GM19238 (cell line): ENCODE results near the gene VEZT.
"Not testable (repeated sequence)": the region's sequence is repeated elsewhere in the genome, so short reads cannot be mapped to it uniquely, and the experiment has no call there.

Experiments
- DNase-seq: peaks from one replicate; pipeline ENCODE4 v3.0.0; 2011; ENCODE audit warnings: low spot score; ENCODE audit not compliant: insufficient read length

VEZT gene

GRCh38 chr12:95217377-95218149, at the start of gene VEZT, which contains the start of gene FGD6:
Gene VEZT, plus strand, starts transcription at chr12:95217807. Its CDS starts 44 bp downstream, at chr12:95217851.
Gene FGD6, minus strand, starts transcription at chr12:95217467. Its CDS starts 227 bp downstream, at chr12:95217240.
- peak; percentile 90 for DNase-seq

DNA sequence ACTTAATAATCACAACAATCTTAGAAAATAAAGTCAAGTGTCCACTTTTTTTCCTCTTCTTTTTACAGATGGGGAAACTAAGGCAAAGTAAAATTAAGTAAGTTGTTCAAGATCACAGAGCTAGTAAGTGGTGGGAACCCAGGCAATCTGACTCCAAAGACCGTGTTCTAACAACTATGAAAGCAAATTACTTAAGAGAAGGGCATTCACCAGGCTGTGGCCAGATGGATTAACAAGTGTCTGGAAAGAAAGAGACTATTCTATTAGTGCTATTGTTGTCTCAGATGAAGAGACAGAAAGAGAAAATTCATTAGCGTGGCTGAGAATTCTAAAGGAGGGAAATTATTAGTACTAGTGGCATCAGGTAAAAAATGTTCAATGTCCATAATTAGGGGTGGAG, 48.9 kb upstream of the VEZT start:
- no peak for DNase-seq

DNA sequence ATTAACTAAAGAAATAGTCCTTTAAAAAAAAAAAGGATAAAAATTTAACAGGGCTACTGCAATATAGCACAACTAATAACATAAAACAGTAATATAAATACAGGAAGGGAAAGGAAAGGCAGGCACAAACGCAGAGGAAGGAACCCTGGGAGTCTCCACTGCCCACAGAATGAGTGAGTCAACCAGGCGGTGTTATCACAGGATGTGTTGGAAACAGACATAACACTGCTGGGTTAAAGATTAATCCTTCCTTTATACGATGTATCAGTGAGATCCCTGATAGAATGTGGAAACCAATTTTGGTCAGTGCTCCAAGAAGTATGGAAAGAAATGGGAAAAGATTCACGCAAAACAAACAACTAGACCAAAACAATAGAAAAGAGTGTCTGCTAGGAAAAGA, 48.2 kb upstream of the VEZT start:
- DNase-seq, result no peak

DNA sequence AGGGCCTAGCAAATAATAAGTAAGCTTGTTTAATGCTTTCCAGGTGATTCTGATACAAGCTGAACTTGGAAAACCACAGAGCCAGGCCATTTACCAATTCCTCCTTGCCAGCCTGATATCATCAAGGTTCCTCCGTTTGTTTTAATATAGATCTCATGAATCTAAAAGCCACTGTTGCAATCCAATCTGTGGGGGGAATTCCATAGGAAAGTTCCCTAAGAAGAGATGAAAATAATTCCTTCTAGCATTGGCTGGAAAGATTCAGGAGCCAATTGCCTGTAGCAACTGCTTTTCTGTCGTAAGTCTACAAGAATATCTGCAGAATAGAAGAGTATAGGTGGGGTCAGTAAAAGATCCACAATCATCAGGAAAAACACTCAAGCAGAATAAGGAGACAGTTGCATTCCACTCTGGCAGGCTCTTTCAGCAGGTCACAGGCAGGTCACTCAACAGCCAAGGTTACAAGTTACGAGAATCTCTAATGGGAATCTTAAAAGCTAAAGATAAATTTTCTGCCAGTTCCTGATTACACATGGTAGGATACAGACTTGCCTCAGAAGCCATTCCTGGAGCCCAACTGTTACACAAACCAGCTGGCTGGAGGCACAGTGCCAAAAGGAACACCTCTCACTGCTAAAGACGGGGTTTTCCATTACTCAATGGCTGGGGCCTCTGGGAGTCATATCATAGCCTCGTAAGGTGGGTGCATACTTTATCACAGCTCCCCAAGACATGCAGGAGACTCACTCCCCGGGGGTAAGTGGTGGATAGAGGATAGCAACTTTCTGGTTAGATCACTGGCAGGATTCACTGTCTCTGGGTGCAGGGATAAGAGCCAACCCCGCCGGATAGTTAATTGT, 44.0 kb upstream of the VEZT start:
- DNase-seq, result no peak

- no peak for DNase-seq
These were observed 40.3 kb upstream of the VEZT start for GRCh38 chr12:95177201-95177768.

DNA sequence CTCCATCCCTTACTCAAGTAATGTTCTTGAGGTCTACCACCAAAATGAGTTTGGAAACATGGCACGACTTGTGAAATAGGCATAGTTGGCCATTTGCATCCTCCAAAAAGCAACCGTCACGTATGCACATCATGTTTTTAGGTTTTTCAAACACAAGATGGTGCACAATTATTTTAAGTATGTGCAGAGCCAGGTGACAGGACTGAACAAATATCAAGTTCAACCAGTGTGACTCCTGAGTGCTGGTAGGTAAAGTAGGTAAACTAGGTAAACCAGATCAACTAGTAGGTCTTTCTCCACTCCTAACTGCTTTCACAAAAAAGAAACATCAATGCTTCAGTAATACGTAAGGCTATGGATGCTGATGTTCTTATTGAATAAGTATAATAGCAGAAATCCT, 39.5 kb upstream of the VEZT start:
- no peak for DNase-seq

DNA sequence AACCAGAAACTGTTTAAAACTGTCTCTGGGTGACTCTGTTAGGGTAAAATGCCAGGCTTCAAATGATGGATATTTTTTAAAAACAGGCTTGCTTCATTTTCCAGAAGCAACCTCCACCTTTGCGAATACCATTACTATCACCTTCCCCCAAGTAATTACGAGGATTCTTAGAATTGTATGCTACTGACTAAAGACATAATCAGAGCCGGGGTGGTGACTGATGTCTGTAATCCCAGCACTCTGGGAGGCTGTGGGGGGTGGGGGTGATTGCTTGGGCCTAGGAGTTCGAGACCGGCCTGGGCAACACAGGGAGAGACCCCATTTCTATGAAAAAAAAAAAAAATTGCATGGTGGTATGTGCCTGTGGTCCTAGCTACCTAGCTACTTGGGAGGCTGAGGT, 38.6 kb upstream of the VEZT start:
- no peak for DNase-seq

DNA sequence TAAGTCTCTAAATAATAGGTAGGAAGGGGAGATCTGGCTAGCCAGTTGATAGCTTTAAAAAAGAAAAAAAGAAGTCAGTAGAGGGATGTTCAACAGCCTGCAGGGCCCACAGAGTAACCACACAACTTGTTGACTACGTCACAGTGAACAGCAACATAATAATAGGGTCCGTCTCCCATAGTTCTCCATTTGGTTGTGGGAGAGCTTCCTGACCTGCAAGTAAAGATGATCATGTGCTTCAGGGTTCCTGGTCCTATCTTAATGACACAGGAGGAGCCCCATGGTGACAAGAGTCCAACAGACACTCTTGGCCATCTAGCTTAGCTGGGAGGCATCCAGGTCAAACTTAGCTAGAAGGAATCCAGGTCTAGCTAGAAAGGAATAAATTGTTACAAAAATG, 36.5 kb upstream of the VEZT start:
- no peak for DNase-seq

DNA sequence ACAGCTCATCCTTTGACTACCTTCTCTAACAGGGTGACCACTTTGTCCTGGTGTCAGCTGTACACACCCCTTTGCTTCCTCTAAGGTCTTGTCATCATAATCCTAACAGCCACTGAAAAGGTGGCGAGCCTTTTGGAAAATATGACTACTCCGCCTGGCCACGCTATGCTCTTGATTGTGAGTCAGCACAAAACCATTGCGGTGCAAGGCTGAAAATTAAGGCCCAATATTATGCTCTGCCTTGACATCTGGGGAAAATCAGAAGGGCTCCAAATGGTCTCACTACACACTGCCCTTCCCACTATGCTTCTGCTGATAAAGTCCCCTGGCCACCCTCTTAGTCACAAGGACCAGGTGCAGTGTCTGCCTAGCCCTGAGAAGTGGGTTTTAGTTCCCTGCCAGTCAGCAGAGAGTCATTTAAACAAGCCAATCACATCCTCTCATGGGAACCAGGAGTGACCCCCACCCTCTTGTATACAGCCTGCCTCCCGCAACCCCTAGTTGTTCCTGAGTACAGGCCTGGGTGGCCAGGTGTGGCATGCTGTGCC, 34.7 kb upstream of the VEZT start:
- DNase-seq, result no peak

GRCh38 chr12:95184121-95184520, 33.5 kb upstream of the VEZT start:
- DNase-seq, result no peak

DNA sequence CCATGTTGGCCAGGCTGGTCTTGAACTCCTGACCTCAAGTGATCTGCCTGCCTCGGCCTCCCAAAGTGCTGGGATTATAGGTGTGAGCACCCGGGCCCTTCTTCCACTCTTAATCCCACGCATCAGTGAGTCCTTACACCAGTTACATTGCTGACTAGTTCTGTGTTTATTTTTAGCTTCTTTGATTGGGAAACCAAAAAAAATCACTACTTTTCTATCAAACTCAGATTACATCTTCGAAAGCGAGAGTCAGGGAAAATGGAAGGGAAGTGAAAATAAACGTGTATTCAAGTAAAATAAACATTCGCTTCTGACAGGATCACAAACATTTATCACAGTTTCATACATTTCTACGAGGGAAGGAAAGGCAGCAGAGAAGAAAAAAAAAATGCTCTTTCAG, 32.5 kb upstream of the VEZT start:
- DNase-seq, result no peak

DNA sequence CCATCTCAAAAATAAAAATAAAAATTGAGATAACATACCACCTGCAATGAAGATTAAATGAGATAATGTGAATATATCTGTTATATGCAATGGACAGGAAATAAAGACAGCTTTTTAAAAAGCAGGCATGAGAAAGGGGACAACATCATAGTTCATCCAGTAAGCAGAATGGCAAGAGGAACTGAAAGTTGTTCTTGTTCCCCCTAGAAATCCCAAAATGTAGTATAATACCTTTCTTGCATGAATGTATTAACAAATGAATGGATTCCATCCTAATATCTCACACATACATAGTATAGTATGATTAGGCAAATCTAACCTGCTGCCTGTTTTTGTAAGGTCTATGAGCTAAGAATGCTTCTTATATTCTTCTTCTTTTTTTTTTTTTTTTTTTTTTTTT, 31.8 kb upstream of the VEZT start:
- no peak for DNase-seq

- no peak for DNase-seq
These were observed 29.7 kb upstream of the VEZT start for GRCh38 chr12:95187865-95188415.

DNA sequence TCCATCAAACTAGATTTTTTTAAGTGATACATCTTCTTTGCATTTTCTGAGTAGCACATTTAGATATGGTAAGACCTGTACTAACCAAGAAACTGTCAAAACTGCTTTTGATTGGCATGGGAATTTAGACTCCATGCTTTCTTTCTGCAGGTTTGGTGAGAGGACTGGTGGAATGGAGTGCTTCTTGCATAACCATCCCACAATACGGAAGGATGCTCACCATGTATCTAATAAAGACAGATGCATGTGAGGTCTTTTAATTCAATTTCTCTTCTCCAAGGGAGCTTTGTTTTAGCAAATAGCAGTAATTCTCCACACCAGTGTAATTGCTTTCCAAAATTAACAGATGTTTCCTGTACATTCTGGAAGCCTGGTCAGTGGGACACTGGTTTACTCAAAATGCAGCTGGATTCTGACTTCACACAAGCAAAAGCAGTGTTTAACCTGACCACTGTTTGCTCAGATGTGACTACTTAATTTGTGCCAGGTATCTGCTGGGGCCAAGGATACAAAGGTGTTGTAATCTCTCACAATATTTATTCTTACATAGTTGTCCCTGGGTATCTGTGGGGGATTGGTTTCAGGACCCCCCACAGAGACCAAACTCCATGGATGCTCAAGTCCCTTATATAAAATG, 26.4 kb upstream of the VEZT start:
- no peak for DNase-seq

GRCh38 chr12:95192271-95192670, 25.3 kb upstream of the VEZT start:
- DNase-seq, result no peak

DNA sequence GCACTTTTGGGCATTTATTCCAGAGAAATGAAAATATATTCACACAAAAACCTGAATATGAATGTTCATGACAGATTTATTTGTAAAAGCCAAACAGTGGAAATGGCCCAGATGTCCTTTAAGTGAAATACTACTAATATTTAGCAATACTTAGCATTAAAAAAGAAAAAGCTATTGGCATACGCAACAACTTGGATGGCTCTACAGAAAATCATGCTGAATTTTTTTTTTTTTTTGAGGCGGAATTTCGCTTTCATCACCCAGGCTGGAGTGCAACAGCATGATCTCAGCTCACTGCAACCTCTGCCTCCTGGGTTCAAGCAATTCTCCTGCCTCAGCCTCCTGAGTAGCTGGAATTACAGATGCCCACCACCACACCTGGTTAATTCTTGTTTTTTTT, 24.5 kb upstream of the VEZT start:
- no peak for DNase-seq

DNA sequence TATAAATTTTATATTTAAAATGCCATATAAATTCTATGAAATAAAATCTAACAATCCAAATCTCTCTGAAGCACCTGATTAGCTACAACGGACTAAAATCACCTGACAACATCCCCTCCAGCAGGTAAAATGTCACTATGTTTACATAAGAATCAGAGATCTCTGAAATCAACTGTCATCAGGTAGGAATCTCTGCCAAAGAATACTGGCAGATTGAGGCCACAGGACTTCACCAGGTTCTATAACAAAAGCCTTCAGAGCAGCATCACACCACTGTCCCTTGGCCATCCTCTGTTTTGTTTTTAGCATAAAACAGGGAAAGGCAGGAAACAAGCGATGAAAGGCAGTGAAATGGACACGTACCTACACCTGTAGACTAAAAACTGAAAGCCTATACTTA, 22.5 kb upstream of the VEZT start:
- DNase-seq, result no peak

- not testable (repeated sequence) for DNase-seq
These were observed 20.6 kb upstream of the VEZT start for GRCh38 chr12:95196875-95197569.

- DNase-seq, result no peak
These were observed 20.0 kb upstream of the VEZT start for GRCh38 chr12:95197636-95198035.

- no peak for DNase-seq
These were observed 18.7 kb upstream of the VEZT start for GRCh38 chr12:95198914-95199313.
